Measurements from ENCODE around the gene MIB1.

The MIB1 gene

DNA sequence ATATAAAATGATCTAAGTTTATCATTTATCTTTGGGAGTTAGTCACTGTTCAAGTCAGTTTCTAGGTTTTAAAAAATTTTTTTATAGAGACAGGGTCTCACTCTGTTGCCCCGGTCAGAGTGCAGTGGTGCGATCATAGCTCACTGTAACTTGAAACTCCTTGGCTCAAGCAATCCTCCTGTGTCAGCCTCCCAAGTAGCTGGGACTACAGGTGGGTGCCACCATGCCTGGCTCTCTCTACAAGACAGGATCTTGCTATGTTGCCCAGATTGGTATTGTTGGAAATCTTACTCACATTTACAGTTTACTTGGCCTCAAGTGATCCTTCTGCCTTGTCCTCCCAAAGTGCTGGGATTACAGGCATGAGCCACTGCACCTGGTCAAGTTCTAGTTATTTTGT is 74.5 kb downstream of the MIB1 start:
- DNase-seq (ENCODE audit: low read depth in 2 of 2): no peak

DNA sequence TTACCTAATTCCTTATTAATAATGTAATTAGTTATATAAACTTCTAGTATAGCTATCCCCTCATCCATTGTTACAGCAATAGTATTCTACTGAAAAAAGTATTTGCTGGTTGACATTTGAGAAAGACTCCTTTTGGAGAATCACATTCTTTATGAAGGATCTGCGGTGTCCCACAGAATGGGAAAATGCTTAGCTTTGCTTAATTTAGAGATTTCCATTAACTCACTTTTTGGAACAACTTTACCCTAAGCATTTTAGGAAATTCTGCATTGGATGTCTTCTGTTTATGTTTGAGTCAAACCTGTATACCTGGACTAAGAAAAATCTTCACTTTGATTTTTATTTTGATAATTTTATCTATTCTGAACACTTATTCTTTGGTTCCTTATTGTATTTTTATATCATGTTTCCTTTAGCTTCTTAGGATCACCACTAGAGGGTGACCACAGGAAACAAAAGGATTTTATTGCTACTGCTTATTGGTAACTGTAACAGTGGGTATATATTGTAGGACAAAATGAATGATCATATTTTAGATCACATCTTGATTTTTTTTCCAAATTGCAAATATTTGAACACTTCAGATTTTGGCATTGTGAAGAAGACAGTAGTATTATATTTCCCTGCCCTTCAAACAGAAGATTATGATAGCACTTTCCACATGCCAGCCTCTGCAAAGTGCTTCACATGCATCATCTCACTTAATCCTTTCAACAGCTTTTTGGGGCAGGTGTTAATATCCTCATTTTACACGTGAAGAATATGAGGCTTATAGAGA is 79.6 kb downstream of the MIB1 start:
- DNase-seq (ENCODE audit: low read depth in 2 of 2): no peak

DNA sequence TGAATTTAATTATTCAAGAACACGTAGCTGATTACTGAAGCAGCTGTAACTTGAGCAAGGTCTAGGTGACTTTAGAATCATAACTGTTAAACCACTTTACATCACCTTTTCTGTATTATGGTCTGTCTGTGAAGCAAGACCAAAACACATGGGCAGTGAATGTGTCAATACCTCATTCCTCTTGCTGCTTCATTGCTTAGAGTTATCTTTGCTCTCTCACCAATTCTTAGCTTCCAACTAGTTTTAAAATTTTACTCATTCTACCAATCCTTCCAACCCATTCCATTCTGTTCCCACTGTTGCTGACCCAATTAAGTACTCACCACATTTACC is 80.2 kb downstream of the MIB1 start:
- DNase-seq (ENCODE audit: low read depth in 2 of 2): no peak

DNA sequence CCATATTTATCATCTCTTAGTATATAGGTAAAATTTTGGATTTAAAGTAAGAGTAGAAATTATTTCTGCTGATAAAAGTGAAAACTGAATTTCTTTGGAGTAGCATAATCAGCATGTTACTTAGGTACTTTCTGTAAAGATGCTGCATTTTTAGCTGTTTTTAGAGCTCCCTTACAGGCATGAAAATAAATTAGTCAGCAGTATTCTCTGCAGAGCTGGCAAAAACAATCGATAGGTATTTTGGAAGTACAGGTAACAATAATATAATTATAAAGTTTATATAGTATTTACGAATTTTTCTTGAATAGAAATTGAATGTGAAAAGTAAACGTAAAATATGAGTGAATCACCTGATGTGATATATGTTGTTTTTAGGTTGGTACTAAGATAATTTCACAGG is 83.3 kb downstream of the MIB1 start:
- no peak for DNase-seq (ENCODE audit: low read depth in 2 of 2)

DNA sequence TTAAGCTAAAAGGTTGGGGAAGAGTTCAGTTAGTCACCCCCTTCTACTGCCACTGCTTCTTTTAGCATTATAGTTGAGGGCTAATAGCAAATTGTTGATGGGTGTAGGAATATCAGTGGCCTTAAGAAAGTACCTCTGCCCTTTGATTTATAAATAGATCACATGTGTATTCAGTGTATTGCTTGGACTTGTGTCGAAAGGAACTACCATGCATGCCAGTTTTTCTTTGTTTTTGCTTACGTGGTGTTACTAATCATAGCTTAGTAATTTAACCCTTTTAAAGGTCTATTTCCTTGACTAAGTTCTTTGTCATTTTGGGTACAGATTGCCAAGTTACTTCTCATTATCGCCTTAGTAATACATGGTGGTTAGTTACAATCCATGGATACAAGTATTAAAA is 85.6 kb downstream of the MIB1 start:
- peak in 1 of 2 experiments; percentile 8 for DNase-seq (ENCODE audit: low read depth in 2 of 2)

DNA sequence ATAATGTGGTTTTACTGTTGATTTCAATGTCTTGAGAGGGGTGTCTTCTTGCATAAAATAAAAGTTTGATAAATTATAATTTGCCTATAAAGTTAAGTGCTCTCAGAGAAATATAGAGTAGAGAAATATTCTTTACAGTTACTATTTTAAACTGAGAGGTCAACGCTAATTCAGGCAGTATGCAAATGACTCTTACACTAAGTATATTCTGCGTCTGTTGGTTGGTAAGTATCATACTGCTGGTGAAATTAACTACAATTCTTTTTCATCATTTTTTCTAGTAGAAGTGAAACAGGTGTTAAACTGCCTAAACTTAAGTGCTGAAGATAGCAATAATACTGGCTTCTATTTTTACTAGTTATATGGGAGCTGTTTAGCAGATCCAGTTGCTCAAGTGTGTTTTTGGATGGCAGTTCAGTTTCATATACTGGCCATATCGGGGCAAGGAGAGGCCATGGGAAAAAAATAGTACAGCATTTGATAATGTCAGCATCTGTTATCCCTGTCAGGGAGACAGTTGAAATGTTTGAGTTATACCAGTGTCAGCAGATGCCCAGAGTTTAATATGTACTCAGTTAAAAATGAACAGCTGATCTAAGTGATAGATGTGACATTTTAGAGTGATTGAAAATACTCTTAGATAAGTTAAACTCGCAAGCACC is 86.2 kb downstream of the MIB1 start:
- no peak for DNase-seq (ENCODE audit: low read depth in 2 of 2)

DNA sequence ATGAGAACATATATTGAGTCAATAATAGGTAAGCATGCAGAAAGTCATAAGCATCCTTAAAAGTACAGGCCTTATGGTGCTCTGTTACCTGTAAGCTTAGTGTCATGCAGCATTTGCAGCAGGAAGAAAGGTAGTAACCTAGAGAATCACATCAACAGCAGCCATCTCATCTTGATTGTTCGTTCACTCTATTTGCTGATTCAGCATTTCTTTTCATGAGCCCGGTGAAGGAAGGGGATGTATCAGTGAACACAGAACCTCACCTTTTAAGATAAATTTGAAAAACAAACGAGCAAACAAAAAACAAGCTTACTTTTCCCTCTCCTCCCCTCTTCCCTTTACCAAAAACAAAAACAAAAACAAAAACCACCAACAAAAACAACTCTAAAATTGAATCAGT is 89.9 kb downstream of the MIB1 start:
- DNase-seq (ENCODE audit: low read depth in 2 of 2): no peak

DNA sequence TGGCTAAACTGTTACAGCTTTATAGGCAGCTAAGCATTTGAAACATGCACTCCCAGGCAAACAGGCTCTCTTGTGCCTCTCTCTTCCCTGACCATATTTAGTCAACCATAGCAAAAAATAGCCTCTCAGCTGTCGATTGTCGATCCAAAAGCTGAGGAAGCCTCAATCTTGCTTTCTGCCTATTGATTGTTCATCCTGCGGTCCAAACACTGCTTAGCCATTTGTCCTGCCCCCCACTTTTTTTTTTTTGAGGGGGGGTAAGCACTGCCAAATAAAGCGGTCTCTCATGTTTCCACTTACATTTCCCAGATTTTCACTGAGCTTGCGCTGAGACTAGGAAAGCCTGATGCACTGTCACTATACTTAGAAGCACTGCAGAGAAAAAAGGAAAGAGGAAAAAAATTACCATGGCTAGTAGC is 90.8 kb downstream of the MIB1 start:
- no peak for DNase-seq (ENCODE audit: low read depth in 2 of 2)

DNA sequence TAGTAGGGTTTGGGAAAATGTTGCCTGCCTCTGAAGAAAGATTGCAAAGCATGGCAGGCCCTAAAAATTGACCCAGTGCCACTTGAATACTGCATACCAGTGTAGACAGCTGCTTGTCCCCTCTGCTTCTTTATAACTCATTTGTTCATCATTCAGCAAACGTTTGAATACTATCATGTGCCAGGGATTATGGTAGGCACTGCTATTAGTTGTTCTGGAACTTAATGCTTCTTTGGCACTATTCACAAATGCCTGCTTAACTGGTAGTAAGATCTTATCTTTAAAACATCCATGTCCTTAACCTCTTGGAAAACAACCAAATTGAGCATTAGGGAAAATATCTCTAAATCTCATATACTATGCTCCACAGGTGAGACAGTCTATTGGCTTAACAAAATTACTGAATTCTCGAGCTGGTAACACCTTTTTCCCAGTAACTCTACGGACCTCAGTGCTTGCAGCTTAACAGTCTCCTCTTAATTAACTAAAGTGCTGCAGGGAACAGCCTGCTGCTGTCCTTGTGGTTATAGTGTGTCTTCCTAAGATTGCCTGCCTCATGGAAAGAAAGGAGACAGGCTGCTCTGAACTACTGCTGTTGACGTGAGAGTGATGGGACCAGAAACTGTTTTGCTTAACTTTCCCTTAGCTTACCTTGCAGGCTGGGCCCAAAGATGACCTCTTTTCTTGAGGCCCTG is 93.2 kb downstream of the MIB1 start:
- DNase-seq (ENCODE audit: low read depth in 2 of 2): no peak

DNA sequence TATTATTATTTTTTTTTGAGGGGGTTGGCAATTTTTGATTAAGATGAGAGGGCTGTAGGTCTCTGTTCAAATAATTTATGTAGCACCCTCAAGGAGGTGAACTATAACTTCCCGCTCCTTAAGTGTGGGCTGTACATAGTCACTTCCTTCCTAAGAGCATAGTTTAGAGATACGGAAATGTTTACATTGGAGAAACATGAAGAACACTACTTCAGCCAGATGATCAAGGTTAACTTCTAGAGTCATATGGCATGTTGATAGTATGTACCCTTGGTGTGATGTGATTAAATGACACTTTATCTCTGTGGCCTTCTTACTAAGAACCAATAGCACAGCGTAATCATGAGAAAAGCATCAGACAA is 93.7 kb downstream of the MIB1 start:
- DNase-seq (ENCODE audit: low read depth in 2 of 2): no peak

DNA sequence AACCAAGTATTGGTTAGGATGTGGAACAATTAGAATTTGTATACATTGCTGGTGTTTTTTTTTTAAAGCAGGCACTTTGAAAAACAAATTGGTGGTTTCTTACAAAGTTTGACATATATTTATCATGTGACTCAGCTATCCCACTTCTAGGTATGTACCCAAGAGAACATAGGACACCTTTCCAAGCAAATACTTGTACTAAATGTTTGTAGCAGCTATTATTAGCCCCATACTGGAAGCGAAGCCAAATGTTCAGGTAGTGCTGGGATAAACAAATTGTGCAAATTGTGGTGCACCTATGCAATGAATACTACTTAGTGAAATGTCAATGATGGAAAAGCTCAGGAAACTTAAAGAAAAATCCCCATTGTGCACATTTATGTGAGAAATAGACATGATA is 101.0 kb downstream of the MIB1 start:
- DNase-seq (ENCODE audit: low read depth in 2 of 2): no peak

DNA sequence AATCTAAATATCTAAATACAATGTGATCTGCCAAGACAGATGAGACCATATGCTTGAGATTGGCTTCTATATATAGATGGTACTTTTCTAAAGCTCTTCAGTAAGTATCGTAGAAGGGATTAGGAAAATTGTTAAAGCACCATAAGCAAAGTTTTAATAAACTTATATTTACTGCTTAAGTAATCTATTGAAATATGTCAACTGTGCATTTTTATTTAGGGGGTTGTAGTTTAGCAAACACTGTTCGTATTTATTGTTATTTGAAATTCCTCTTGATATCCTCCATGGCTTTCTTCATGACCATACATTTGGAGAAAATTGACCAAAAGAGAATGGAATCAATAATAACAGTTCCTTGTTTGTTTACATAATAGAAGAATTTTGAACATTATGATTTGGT is 102.7 kb downstream of the MIB1 start:
- no peak for DNase-seq (ENCODE audit: low read depth in 2 of 2)

DNA sequence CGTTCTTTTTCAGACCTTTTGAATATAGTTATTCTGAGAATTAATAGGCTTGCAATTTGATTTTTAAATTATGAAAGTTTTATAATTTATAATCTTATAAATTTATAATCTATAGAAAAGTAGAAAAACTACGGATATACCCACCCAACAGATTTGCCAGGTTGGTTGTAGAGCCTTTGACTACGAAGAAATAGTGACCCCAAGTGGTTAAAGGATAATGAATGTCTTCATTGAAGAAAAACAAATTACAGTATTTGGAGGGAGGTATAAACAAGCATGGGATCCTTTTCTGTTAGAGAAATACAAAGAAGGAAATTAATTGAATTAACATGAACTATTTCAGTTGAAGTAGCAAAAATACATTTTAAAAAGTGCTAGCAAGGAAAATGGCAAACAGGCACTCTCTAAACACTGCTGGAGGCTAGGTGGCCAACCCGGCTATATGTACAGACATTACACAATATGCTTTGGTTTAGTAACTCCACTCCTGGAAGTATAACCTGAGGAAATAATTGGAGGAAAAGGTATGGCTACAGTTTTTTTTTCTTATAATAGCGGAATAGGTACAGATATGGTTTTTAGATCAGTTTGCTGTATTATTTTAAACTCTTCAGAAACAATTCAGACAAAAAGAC is 110.9 kb downstream of the MIB1 start:
- DNase-seq (ENCODE audit: low read depth in 2 of 2): no peak

DNA sequence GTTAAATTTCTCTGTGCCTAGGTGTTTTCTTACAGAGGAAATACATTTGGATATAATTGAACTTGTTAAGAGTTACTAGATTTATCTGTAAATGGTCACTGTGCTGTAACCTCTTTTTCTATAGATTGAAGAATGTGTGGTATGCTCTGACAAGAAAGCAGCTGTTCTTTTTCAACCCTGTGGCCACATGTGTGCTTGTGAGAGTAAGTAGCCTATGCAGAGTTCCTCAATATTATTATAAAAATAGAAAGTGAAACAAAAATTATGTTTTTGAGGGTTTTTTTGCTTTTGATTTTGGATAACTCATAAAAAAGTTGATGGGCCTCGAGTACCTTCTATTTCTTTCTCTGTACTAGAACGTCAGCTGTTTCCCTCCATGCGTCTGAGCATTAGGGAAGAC is 112.4 kb downstream of the MIB1 start:
- DNase-seq (ENCODE audit: low read depth in 2 of 2): peak; percentile 4 to 7

DNA sequence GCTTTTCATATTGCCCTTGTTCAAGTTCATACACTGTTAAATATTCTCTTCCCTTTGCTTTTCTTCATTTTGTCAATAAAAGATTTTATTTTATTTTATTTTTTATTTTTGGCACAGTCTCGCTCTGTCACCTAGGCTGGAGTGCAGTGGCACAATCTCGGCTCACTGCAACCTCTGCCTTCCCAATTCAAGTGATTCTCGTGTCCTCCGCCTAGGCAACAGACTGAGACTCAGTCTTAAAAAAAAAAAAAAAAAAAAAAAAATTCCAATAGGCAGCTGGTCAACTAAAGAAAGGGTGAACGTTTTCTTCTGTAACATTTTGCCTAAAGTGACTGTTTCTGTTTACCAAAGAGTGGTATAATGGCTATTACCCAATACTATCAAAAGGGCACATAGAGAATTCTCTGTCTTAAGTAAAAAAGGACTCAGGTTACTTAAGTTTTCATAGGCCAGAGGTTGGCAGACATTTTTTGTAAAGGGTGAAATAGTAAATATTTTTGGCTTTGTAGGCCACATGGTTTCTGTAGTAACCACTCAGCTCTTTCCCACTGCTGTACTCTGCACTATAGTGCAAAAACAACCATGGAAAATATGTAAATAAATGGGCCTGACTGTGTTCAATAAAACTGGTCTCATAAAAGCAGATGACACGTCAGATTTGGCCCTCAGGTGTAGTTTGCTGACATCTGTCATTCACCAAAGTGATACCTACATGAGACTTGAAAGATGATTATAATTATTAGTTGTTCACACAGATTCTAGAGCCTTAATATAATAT is 113.4 kb downstream of the MIB1 start:
- no peak for DNase-seq (ENCODE audit: low read depth in 2 of 2)

DNA sequence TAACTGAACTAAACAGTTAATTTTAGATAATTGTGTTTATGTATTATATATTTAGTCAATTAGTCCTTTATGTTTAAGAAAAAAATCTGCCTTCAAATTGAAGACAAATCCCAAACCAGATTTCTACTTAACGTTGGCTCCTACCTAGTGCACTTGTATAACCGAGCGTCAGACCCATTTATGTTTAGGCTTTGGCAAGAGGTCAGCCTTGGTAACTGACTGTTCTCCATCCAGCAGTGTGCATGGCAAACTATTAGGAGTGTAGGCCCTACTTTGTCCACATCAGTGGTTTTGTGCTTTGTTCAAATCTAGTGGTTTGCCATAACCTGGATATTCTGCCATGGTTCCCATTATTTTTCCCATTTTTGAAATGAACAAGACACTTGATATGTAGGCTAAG is 114.8 kb downstream of the MIB1 start:
- DNase-seq (ENCODE audit: low read depth in 2 of 2): no peak

DNA sequence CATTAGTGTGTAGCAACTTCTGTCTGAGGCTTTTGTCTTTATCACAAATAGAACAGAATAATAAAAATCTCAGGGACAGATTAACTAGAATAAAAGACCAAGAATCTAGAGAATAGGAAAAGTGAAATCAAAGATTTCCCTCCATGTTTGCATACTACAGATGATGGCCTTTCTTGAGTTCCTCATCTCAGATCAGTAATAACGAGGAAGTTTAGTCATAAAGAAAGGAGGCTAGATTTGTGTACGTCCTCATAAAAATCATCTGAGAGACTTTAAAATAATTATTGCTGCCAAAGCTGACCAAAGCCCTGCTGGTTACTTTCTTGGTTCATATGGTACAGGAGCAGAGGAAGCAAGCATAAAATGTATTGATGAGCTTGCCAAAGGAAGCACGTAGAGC is 117.3 kb downstream of the MIB1 start:
- DNase-seq (ENCODE audit: low read depth in 2 of 2): no peak

DNA sequence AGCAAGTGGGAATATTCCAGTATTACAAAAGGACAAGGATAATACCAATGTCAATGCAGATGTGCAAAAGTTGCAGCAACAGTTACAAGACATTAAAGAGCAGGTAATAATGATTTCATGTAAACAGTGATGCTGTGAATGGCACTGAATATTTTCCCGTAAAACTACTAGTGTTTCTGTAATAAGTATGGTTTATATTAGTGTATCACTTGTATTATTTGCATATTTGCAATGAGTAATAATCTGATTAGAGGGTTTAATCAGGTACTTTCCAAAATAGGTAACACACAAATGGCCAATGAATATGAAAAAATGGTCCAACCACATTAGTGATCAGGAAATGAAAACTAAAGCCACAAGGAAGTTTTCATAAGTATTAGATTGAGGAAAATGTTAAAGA is 118.0 kb downstream of the MIB1 start:
- DNase-seq (ENCODE audit: low read depth in 2 of 2): no peak

DNA sequence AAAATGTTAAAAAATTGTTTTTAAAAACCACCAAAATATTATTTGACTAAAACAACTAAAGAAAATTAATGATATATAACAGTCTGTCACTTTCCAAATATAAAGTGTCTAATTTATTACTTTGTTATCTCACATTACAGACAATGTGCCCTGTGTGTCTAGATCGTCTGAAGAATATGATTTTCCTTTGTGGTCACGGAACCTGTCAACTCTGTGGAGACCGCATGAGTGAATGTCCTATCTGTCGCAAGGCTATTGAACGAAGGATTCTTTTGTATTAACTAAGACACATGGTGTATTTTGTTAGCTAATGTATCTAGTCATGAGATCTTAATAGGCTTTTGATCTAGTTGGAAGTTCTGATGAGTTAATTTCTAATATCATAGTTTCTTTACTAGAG is 123.8 kb downstream of the MIB1 start:
- no peak for DNase-seq (ENCODE audit: low read depth in 2 of 2)

DNA sequence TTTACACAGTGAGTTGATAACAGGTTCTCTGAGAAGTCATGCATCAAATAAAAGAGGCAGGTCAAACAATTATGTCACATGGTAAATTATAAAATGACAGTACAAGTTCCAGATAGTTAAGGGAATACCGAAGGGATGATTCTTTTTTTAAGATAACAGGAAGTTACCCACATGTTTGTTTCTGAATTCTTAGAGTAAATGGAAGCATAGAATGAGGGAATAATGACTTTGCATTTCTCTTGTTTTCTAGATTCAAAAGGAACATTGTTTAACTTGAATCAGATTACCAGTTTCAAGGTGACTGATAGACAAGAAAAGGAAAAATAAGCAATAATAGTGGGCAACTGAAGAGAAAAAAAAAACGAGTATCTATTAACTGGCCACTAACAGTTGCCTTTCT is 124.5 kb downstream of the MIB1 start:
- no peak for DNase-seq (ENCODE audit: low read depth in 2 of 2)

DNA sequence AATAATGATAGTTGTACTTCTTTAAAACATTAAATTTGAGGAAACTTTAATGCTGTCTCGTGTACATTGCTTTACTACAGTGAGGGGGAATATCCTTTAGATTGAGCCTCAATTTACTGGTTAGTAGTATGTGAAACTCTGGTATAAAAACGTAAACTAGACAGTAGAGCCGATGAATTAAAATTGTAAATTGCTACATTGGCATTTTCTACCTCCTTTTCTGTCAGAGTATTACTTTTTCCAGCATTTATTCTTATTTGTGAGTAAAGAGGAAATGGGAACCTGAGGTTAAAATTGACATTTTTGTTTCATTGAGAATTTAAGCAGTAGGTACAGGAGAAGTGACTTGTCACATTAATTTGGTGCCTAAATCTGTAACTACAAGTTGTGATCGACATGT is 128.2 kb downstream of the MIB1 start:
- DNase-seq (ENCODE audit: low read depth in 2 of 2): no peak

DNA sequence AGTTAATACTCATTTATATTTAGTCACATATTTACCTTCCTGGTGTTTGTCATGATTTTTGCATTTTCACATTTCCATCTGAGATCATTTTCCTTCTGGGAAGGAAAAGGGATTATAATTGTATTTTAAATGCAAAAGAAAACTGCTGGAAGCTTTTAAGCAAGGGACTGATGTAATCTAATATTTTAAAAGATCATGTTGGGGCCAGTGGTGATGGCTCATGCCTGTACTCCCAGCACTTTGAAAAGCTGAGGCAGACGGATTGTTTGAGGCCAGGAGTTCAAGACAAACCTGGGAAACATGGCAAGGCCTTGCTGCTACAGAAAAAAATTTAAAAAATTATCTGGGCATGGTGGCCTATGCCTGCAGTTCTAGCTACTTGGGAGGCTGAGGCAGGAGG is 149.0 kb downstream of the MIB1 start:
- no peak for DNase-seq (ENCODE audit: low read depth in 2 of 2)

All from fibroblast of skin of left quadriceps (primary cell).